GM18858 (cell line): ENCODE data around the gene ANKH.
A peak's percentile ranks its signal among the peaks of the same experiment; 100 is the strongest.
"Not testable (repeated sequence)": the region's sequence is repeated elsewhere in the genome, so short reads cannot be mapped to it uniquely, and the experiment has no call there.

Source experiments
- ATAC-seq: cut with Tn5 transposase; IDR thresholded peaks from one replicate; pipeline ENCODE4 v1.9.1; 2021; ENCODE audit not compliant: unreplicated experiment

Gene ANKH

GRCh38 chr5:14884062-14884612, 12.6 kb upstream of the ANKH start:
- ATAC-seq = no peak

- no peak for ATAC-seq
These were observed 11.3 kb upstream of the ANKH start for GRCh38 chr5:14882658-14883580.

GRCh38 chr5:14881826-14882225, 10.2 kb upstream of the ANKH start:
- ATAC-seq = no peak

- no peak for ATAC-seq
These were observed 9.1 kb upstream of the ANKH start for GRCh38 chr5:14880688-14881087.

- no peak for ATAC-seq
These were observed 8.5 kb upstream of the ANKH start for GRCh38 chr5:14879937-14880589.

GRCh38 chr5:14879393-14879792, 7.8 kb upstream of the ANKH start:
- no peak for ATAC-seq

- not testable (repeated sequence) for ATAC-seq
These were observed 6.6 kb upstream of the ANKH start for GRCh38 chr5:14878192-14878591.

- ATAC-seq = no peak
These were observed 4.5 kb upstream of the ANKH start for GRCh38 chr5:14876095-14876494.

GRCh38 chr5:14873790-14874189, 2.2 kb upstream of the ANKH start:
- no peak for ATAC-seq

- ATAC-seq = no peak
These were observed 1.5 kb upstream of the ANKH start for GRCh38 chr5:14873093-14873492.

- peak; percentile 32 for ATAC-seq
These were observed 752 bp upstream of the ANKH start for GRCh38 chr5:14872070-14872989.

GRCh38 chr5:14870337-14871213, 1.0 kb downstream of the ANKH start:
- ATAC-seq = no peak

GRCh38 chr5:14869668-14870164, 1.9 kb downstream of the ANKH start:
- ATAC-seq = no peak

GRCh38 chr5:14869233-14869632, 2.3 kb downstream of the ANKH start:
- ATAC-seq = no peak

GRCh38 chr5:14868771-14869170, 2.8 kb downstream of the ANKH start:
- ATAC-seq = no peak

GRCh38 chr5:14864181-14864812, 7.3 kb downstream of the ANKH start:
- no peak for ATAC-seq

GRCh38 chr5:14863105-14863504, 8.5 kb downstream of the ANKH start:
- no peak for ATAC-seq

- no peak for ATAC-seq
These were observed 10.3 kb downstream of the ANKH start for GRCh38 chr5:14861123-14861765.

GRCh38 chr5:14859980-14860379, 11.6 kb downstream of the ANKH start:
- ATAC-seq = no peak
